Endothelial cell of umbilical vein (primary cell): ENCODE results near the gene RAB12. TPM values are rescaled to one million over a fixed set of nuclear protein-coding genes. Genes with fewer than 3 reads are reported as not detected.

Source experiments
- BruUV-seq: library from RNA; stranded (reverse); fragments of 400-500 nt; replicated peaks from 2 replicates; lab custom pipeline; 2021; lab: Mats Ljungman, UMichigan
- CTCF ChIA-PET: fragments of 300-600, 350-600 bp; sonication (Branson Sonifier 250); formaldehyde crosslinking; loops from one replicate; lab custom pipeline; 2021; ENCODE audit warnings: antibody characterized with exemption, inconsistent platforms; lab: Charles Lee
- POLR2A ChIA-PET: fragments of 300-600, 350-600 bp; sonication (Branson Sonifier 250); formaldehyde crosslinking; loops from one replicate; lab custom pipeline; 2021; ENCODE audit warnings: antibody characterized with exemption, inconsistent platforms; lab: Charles Lee
- DNase-seq: peaks from one replicate; pipeline ENCODE4 v3.0.0-alpha.2; 2011; ENCODE audit warnings: low read depth, low spot score
- FAIRE-seq: peaks from 2 replicates; lab custom pipeline; 2011; peaks lifted over from hg19 to GRCh38; lab: Jason Lieb, UNC
- H2AFZ ChIP-seq: 2 replicates; pipeline ENCODE4 v1.6.0; 2012; ENCODE audit warnings: low read depth, low read length, control low read depth, inconsistent platforms
- H3K27ac ChIP-seq: 2 replicates; pipeline ENCODE4 v1.5.1; 2011; ENCODE audit warnings: low read depth, mild to moderate bottlenecking, control low read depth, low read length, moderate library complexity; ENCODE audit not compliant: insufficient read depth
- H3K27me3 ChIP-seq, 2 experiments: 2 replicates each; pipeline versions ENCODE4 v1.6.0 to v1.6.1; 2011; ENCODE audit warnings: low read length in 2 of 2, mixed read lengths in 1 of 2; ENCODE audit not compliant: control insufficient read depth in 2 of 2, insufficient read depth in 2 of 2
- H3K36me3 ChIP-seq, 2 experiments: 2 replicates in 1 of 2; 3 replicates in 1 of 2; pipeline ENCODE4 v1.5.1; 2011; ENCODE audit warnings: low read length in 2 of 2, mild to moderate bottlenecking in 1 of 2, moderate library complexity in 1 of 2; ENCODE audit not compliant: control insufficient read depth in 2 of 2, insufficient read depth in 2 of 2; ENCODE audit errors: extremely low read depth in 1 of 2
- H3K4me1 ChIP-seq: 3 replicates; pipeline ENCODE4 v1.5.1; 2011; ENCODE audit warnings: mild to moderate bottlenecking, low read length; ENCODE audit not compliant: control insufficient read depth, insufficient read depth; ENCODE audit errors: extremely low read depth
- H3K4me2 ChIP-seq: 2 replicates; pipeline ENCODE4 v1.6.1; 2011; ENCODE audit warnings: low read length, control low read depth, mixed read lengths; ENCODE audit not compliant: insufficient read depth
- H3K4me3 ChIP-seq, 3 experiments: fragments of 200-600 bp in 1 of 3; sonication (generic), shearing (Covaris generic) in 1 of 3; replicated peaks in 1 of 3; 2 replicates each; pipeline ENCODE4 v1.5.1; 2011 to 2016; ENCODE audit warnings: control low read depth in 3 of 3, low read length in 3 of 3, mild to moderate bottlenecking in 2 of 3, inconsistent platforms in 1 of 3, low read depth in 1 of 3, moderate library complexity in 1 of 3; ENCODE audit not compliant: insufficient read depth in 1 of 3
- H3K79me2 ChIP-seq: 2 replicates; pipeline ENCODE4 v1.6.0; 2012; ENCODE audit warnings: low read length, inconsistent platforms; ENCODE audit not compliant: control insufficient read depth, insufficient read depth
- H3K9ac ChIP-seq: replicated peaks from 2 replicates; pipeline ENCODE3; 2011; ENCODE audit warnings: low read length, control low read depth; ENCODE audit not compliant: insufficient read depth; ENCODE audit errors: extremely low read depth
- H3K9me1 ChIP-seq: replicated peaks from 3 replicates; pipeline ENCODE4 v1.6.0; 2011; ENCODE audit warnings: mild to moderate bottlenecking, low read length; ENCODE audit not compliant: control insufficient read depth, insufficient read depth; ENCODE audit errors: extremely low read depth
- H3K9me3 ChIP-seq: replicated peaks from 2 replicates; pipeline ENCODE4 v1.5.1; 2012; ENCODE audit warnings: low read length, inconsistent platforms; ENCODE audit not compliant: control insufficient read depth, insufficient read depth
- H4K20me1 ChIP-seq: replicated peaks from 2 replicates; pipeline ENCODE3; 2011; ENCODE audit warnings: mild to moderate bottlenecking, low read length; ENCODE audit not compliant: control insufficient read depth, insufficient read depth; ENCODE audit errors: extremely low read depth
- EZH2 ChIP-seq: IDR thresholded peaks from 2 replicates; pipeline ENCODE4 v1.6.1; 2012; ENCODE audit warnings: borderline replicate concordance, low read depth, mild to moderate bottlenecking, moderate library complexity, low read length, inconsistent platforms; ENCODE audit not compliant: severe bottlenecking
- FOS ChIP-seq: IDR thresholded peaks from 2 replicates; pipeline ENCODE4 v1.6.1; 2011; ENCODE audit warnings: mild to moderate bottlenecking, low read length, moderate library complexity, borderline replicate concordance; ENCODE audit not compliant: insufficient read depth
- GATA2 ChIP-seq: IDR thresholded peaks from 2 replicates; pipeline ENCODE4 v1.7.0; 2011; ENCODE audit warnings: low read depth, mild to moderate bottlenecking, moderate library complexity, mixed read lengths, low read length; ENCODE audit not compliant: insufficient read length, insufficient read depth
- JUN ChIP-seq: IDR thresholded peaks from 2 replicates; pipeline ENCODE4 v1.6.1; 2011; ENCODE audit warnings: borderline replicate concordance, low read depth; ENCODE audit not compliant: insufficient read length, insufficient read depth
- MYC ChIP-seq: IDR thresholded peaks from one replicate; pipeline ENCODE4 v1.6.1; 2011; ENCODE audit warnings: mild to moderate bottlenecking, low read depth, low read length
- POLR2A ChIP-seq: IDR thresholded peaks from 2 replicates; pipeline ENCODE4 v1.6.1; 2012; ENCODE audit warnings: low read depth, mild to moderate bottlenecking, control low read depth, low read length
- POLR2AphosphoS5 ChIP-seq: IDR thresholded peaks from 2 replicates; pipeline ENCODE4 v1.6.1; 2012; ENCODE audit warnings: low read depth, mild to moderate bottlenecking, control low read depth, low read length, moderate library complexity; ENCODE audit not compliant: insufficient read depth
- dilution Hi-C: fragments of 300-500 bp; cut with MboI; formaldehyde crosslinking; loops from one replicate; pipeline ENCODE4 v1.15.0; 2019; ENCODE audit warnings: low sequenced_read_pairs; ENCODE audit not compliant: extremely low pct_ligation_motif_present
- intact Hi-C: fragments of 100-400 bp; cut with micrococcal nuclease; formaldehyde crosslinking; loops from one replicate; pipeline ENCODE4 v1.10.0; 2022
- polyA plus RNA-seq, 4 experiments: library from polyadenylated mRNA; depleted of rRNA in 3 of 4; stranded (reverse) in 3 of 4; unstranded in 1 of 4; fragments of >200 nt; gene quantifications; 2 replicates each; pipeline versions ENCODE4 v1.2.1 to v1.2.3, GENCODE V29; 2011 to 2012; ENCODE audit warnings: missing spikeins in 1 of 4
- total RNA-seq: library from RNA; stranded (reverse); gene quantifications from 2 replicates; pipeline ENCODE4 v1.2.3, GENCODE V29; 2021
- TF ChIP-seq, protein P1 (sequence below): IDR thresholded peaks from 2 replicates; pipeline ENCODE4 v1.6.1; 2011; ENCODE audit not compliant: insufficient read depth, insufficient read length

RAB12 gene
- total and polyA plus RNA-seq, 2 donors (not counting 3 experiments of a cell fraction or from before 2014, with no cell fraction given), result 11.5 to 42.0 TPM

DNA sequence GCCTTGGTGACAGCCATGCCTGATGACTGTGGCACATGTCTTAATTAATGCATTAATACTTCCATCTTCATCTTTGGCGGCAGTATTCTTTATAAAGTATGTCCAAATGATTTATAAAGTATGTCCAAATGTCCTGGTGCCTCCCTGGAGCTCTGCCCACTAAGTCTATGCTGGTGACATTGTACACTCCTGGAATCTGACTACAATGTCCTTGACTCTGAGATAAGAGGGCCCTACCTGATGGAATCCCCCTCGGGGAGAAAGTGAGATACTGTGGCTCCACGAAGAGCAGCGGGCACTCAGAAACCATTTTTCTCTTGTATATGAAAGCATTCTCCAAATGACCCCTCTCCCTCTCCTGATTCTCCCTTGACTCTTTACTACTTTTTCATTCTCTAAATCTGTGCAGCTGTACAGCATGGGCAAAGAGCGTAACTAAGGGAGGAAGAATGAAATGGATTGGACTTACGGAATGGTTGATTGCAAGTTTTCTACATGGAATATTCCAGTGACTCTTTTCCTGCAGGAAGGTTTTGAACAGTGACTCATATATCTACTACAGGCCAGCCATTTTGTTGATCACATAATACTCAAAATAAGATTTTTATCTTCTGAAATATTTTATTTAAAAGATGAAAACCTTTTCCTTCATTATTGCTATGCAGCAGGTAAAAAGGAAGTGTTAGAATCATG is 17.3 kb downstream of the RAB12 start:
- peak overlapping the region; percentile 25 for H3K27ac ChIP-seq
- H3K79me2 ChIP-seq, result peaks cover 63% of the 10 kb centered on the region
- ChIA-PET CTCF (interaction anchor here (2.6 to 3.2 kb wide), 2 partner anchors 11 to 17 kb away, joined by 14 to 19 read pairs; partner anchors contain the start of gene RAB12), POLR2A (no interaction called here)
- H3K4me2 ChIP-seq, result peak overlapping the region; percentile 19
- peak; percentile 48 for DNase-seq
- H3K4me1 ChIP-seq, result peaks cover 12% of the 10 kb centered on the region
- intact Hi-C loops, result no loop called here
- peaks cover 4 to 5% of the 10 kb centered on the region in 2 experiments for H3K36me3 ChIP-seq
- peak; percentile 38 for FAIRE-seq
- H3K9me1 ChIP-seq, result no peaks in the 10 kb centered on the region
- no peak overlapping the region for H3K4me3 ChIP-seq
- no peaks in the 10 kb centered on the region for H3K9me3 ChIP-seq
- no TSS peak for BruUV-seq
- dilution Hi-C loops, result loop anchor here (25.0 kb wide), 1 partner anchor 361 kb away; no protein-coding TSS in a partner anchor
- no peak overlapping the region for H3K9ac ChIP-seq
- H3K27me3 ChIP-seq, result no peaks in the 10 kb centered on the region
- H2AFZ ChIP-seq, result no peak overlapping the region
- H4K20me1 ChIP-seq, result no peaks in the 10 kb centered on the region
- TF ChIP-seq GATA2 (peak; percentile 15), EZH2 (no peak), FOS (peak; percentile 66), MYC (no peak), POLR2AphosphoS5 (no peak), POLR2A (no peak), JUN (peak; percentile 58)
- TF ChIP-seq, protein P1, sequence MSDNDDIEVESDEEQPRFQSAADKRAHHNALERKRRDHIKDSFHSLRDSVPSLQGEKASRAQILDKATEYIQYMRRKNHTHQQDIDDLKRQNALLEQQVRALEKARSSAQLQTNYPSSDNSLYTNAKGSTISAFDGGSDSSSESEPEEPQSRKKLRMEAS, result no peak
